Gastrocnemius medialis (tissue), 4 donors: ENCODE measurements around the gene MLLT10.

Experiments used
- CTCF ChIP-seq, 5 experiments: fragments of 450-650 bp in 3 of 5; fragments of 200-600 bp in 2 of 5; sonication (generic) in 2 of 5; IDR thresholded peaks in 4 of 5; conservative IDR thresholded peaks in 1 of 5; 1 replicate in 4 of 5; 2 replicates in 1 of 5; pipeline ENCODE4 v1.5.1; 2016 to 2019; ENCODE audit warnings: antibody characterized with exemption in 5 of 5, mild to moderate bottlenecking in 3 of 5, moderate library complexity in 3 of 5
- POLR2A ChIP-seq, 2 donors: fragments of 450-650 bp; IDR thresholded peaks; one replicate each; pipeline ENCODE4 v1.6.1; 2017; ENCODE audit warnings: antibody characterized with exemption in 2 of 2, mild to moderate bottlenecking in 2 of 2, moderate library complexity in 2 of 2

GRCh38 chr10:21624951-21625350 is 90.9 kb downstream of the MLLT10 start:
- TF ChIP-seq CTCF (IDR thresholded peaks at IDR 0.05 in 4 of 5, conservative IDR thresholded peaks at IDR 0.05 in 1 of 5) = no peak
- no peak for TF ChIP-seq POLR2A (IDR thresholded peaks at IDR 0.05)
